ENCODE results near the gene RANBP3.

- TF ChIP-seq CTCF (IDR thresholded peaks at IDR 0.05) (no peak), POLR2AphosphoS5 (IDR thresholded peaks at IDR 0.05) (no peak), POLR2A (IDR thresholded peaks at IDR 0.05) (no peak)
Observed at GRCh38 chr19:5969476-5969875, 8.5 kb downstream of the RANBP3 start.

All from upper lobe of left lung (tissue), 4 donors.